ENCODE measurements around the gene LYSMD2.

DNA sequence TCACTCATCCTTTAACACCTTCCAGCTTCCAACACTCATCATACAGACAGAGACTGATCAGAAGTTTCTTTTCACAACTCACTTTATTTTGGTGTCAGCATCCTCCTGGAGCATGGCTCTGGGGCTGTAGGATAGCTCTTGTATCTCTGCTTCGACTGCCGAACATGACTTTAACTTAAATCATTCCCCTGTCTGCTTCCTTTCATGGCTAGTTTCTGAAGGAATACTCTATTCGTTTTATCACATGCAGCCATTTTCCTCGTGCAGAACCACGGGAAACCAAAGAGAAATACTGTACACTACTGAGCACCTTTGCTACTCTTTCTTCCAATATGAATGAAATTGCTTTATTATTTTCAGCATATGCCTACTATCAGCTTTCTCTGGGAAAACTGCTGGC is 11.9 kb upstream of the LYSMD2 start:
- TF ChIP-seq TAF1 (IDR thresholded peaks at IDR 0.05; ENCODE audit: low read depth) (no peak), EZH2 (IDR thresholded peaks at IDR 0.05; ENCODE audit: borderline replicate concordance, insufficient read depth, low read length, poor library complexity, severe bottlenecking) (no peak)
